Measurements from ENCODE around the gene FAM3D. TPM values are rescaled to one million over a fixed set of nuclear protein-coding genes. Genes with fewer than 3 reads are reported as not detected.

The FAM3D gene
- total RNA-seq, 1 experiment from 2014 or later: not detected

DNA sequence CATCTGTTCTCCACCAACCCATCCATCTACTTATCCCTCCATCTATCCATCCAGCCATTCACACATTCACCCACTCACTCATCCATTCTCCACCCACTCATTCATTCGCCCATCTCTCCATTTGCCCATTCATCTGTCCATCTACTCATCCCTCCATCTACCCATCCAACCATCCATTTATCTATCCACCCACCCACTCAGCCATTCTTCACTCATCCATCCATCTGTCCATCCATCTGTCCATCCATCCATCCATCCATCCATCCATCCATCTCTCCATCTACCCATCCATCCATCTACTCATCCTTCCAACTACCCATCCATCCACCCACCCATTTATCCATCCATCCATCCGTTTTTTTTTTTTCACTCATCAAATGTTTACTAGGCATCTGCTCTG, 13.9 kb downstream of the FAM3D start:
- no peaks in the 10 kb centered on the region for H3K36me3 ChIP-seq (ENCODE audit: control insufficient read depth, insufficient read depth, low read length)
- no peak for TF ChIP-seq SIN3A (IDR thresholded peaks at IDR 0.05; ENCODE audit: borderline replicate concordance, insufficient read depth, low read depth, low read length)
- TF ChIP-seq, protein P1, sequence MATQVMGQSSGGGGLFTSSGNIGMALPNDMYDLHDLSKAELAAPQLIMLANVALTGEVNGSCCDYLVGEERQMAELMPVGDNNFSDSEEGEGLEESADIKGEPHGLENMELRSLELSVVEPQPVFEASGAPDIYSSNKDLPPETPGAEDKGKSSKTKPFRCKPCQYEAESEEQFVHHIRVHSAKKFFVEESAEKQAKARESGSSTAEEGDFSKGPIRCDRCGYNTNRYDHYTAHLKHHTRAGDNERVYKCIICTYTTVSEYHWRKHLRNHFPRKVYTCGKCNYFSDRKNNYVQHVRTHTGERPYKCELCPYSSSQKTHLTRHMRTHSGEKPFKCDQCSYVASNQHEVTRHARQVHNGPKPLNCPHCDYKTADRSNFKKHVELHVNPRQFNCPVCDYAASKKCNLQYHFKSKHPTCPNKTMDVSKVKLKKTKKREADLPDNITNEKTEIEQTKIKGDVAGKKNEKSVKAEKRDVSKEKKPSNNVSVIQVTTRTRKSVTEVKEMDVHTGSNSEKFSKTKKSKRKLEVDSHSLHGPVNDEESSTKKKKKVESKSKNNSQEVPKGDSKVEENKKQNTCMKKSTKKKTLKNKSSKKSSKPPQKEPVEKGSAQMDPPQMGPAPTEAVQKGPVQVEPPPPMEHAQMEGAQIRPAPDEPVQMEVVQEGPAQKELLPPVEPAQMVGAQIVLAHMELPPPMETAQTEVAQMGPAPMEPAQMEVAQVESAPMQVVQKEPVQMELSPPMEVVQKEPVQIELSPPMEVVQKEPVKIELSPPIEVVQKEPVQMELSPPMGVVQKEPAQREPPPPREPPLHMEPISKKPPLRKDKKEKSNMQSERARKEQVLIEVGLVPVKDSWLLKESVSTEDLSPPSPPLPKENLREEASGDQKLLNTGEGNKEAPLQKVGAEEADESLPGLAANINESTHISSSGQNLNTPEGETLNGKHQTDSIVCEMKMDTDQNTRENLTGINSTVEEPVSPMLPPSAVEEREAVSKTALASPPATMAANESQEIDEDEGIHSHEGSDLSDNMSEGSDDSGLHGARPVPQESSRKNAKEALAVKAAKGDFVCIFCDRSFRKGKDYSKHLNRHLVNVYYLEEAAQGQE (IDR thresholded peaks at IDR 0.05; ENCODE audit: insufficient read depth in 1 of 2, low read depth in 2 of 2, low read length in 1 of 2): no peak
- TF ChIP-seq, protein P2, sequence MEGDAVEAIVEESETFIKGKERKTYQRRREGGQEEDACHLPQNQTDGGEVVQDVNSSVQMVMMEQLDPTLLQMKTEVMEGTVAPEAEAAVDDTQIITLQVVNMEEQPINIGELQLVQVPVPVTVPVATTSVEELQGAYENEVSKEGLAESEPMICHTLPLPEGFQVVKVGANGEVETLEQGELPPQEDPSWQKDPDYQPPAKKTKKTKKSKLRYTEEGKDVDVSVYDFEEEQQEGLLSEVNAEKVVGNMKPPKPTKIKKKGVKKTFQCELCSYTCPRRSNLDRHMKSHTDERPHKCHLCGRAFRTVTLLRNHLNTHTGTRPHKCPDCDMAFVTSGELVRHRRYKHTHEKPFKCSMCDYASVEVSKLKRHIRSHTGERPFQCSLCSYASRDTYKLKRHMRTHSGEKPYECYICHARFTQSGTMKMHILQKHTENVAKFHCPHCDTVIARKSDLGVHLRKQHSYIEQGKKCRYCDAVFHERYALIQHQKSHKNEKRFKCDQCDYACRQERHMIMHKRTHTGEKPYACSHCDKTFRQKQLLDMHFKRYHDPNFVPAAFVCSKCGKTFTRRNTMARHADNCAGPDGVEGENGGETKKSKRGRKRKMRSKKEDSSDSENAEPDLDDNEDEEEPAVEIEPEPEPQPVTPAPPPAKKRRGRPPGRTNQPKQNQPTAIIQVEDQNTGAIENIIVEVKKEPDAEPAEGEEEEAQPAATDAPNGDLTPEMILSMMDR (IDR thresholded peaks at IDR 0.05): no peak
- TF ChIP-seq POLR2AphosphoS5 (IDR thresholded peaks at IDR 0.05; ENCODE audit: low read depth, low read length): no peak
- no peak for TF ChIP-seq TCF7L2 (IDR thresholded peaks at IDR 0.05; ENCODE audit: low read depth, low read length)
- no peaks in the 10 kb centered on the region for H3K9me3 ChIP-seq (ENCODE audit: control insufficient read depth, insufficient read depth, low read depth, low read length)
- H3K27me3 ChIP-seq (ENCODE audit: control insufficient read depth, insufficient read depth, low read length): no peaks in the 10 kb centered on the region; the same call in 1 of the 2 replicates
- no peak overlapping the region for H3K27ac ChIP-seq (ENCODE audit: low read length)
- H3K4me1 ChIP-seq (ENCODE audit: control insufficient read depth, insufficient read depth, low read length): no peaks in the 10 kb centered on the region
- CTCF ChIA-PET: no interaction called here
- POLR2A ChIA-PET: no interaction called here
- DNase-seq (ENCODE audit: low read depth, low spot score) (no peak), ATAC-seq (no peak)
- no peak overlapping the region for H3K4me3 ChIP-seq (ENCODE audit: low read depth in 2 of 2, low read length in 2 of 2)
- no TSS peak for BruUV-seq (replicated peaks)
- in situ Hi-C loops (cut with HindIII; ENCODE audit: low pct_unique_long_range_greater_than_20kb, low sequenced_read_pairs): no loop called here
- intact Hi-C loops (cut with micrococcal nuclease; ENCODE audit: unreplicated experiment): no loop called here

DNA sequence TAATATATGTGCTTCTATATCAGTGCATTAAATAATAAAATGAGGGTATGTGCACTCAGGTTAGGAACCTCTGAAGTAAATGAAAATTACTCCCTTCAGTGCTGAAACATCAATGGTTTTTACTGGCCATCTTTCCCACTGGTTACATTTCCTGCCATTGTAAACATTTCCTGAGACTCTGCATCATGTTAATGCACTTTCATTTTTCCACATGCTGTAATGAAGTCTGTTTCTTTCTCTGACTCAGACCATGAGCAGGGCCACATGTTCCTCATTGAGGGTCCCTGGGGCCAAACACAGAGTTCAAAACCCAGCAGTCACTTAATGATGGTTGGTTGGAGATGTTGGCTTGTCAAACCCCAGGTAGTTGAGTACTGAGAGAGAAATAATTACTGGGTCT, 15.3 kb downstream of the FAM3D start:
- TF ChIP-seq, protein P1 (IDR thresholded peaks at IDR 0.05; ENCODE audit: insufficient read depth in 1 of 2, low read depth in 2 of 2, low read length in 1 of 2): no peak
- TF ChIP-seq SIN3A (IDR thresholded peaks at IDR 0.05; ENCODE audit: borderline replicate concordance, insufficient read depth, low read depth, low read length): no peak
- no peak for TF ChIP-seq POLR2AphosphoS5 (IDR thresholded peaks at IDR 0.05; ENCODE audit: low read depth, low read length)
- TF ChIP-seq, protein P2 (IDR thresholded peaks at IDR 0.05): no peak
- TF ChIP-seq TCF7L2 (IDR thresholded peaks at IDR 0.05; ENCODE audit: low read depth, low read length): no peak
- intact Hi-C loops (cut with micrococcal nuclease; ENCODE audit: unreplicated experiment): no loop called here
- Histone ChIP-seq H3K27me3 (ENCODE audit: control insufficient read depth, insufficient read depth, low read length) (no peaks in the 10 kb centered on the region), H3K4me1 (ENCODE audit: control insufficient read depth, insufficient read depth, low read length) (no peaks in the 10 kb centered on the region), H3K36me3 (ENCODE audit: control insufficient read depth, insufficient read depth, low read length) (no peaks in the 10 kb centered on the region), H3K9me3 (ENCODE audit: control insufficient read depth, insufficient read depth, low read depth, low read length) (no peaks in the 10 kb centered on the region), H3K4me3 (ENCODE audit: low read depth in 2 of 2, low read length in 2 of 2) (no peak overlapping the region), H3K27ac (ENCODE audit: low read length) (no peak overlapping the region)
- DNase-seq (ENCODE audit: low read depth, low spot score) (no peak), ATAC-seq (no peak)
- in situ Hi-C loops (cut with HindIII; ENCODE audit: low pct_unique_long_range_greater_than_20kb, low sequenced_read_pairs): no loop called here
- no TSS peak for BruUV-seq (replicated peaks)
- ChIA-PET POLR2A (no interaction called here), CTCF (no interaction called here)

All from Panc1 (cell line).